Superior temporal gyrus (tissue), 1 donor: Measurements from ENCODE around the gene INPP5D.

Experiments
- DNase-seq: peaks from one replicate; pipeline ENCODE4 v3.0.0-alpha.2; 2016; ENCODE audit errors: extremely low spot score

The INPP5D gene

DNA sequence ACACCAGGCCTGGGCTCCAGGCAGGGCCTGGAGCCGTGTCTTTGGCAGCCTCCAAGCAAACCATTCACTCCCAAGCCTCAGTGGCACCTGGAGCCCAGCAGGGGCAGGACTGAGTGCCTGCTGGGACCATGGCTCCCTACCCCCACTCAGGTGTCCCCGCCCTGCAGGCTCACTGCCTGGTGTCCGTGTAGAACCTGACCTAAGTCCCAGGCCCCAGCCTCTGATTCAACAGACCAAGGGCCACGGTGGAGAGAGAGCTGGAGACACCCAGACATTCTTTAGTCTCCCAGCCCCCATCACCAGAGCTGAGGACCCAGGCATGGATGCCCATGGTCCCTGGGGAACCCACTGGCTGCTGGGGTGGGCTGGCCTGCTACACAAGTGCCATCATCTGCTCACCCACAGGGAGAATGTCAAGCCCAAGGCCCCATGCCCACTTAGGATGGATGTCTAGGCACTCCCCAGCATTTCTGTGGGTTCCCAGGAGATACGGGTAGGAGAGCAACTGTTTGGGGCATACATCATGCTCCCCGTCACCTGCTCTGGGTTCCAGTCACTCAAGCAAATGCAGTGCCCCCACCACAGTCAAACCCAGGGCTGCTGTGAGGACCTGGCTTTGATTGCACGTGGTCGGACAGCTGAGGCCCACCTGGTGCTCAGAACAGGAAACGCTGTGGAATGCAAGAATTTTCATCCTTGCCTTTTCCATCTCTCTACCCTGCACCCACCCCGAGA is 148.4 kb downstream of the INPP5D start:
- DNase-seq: no peak

DNA sequence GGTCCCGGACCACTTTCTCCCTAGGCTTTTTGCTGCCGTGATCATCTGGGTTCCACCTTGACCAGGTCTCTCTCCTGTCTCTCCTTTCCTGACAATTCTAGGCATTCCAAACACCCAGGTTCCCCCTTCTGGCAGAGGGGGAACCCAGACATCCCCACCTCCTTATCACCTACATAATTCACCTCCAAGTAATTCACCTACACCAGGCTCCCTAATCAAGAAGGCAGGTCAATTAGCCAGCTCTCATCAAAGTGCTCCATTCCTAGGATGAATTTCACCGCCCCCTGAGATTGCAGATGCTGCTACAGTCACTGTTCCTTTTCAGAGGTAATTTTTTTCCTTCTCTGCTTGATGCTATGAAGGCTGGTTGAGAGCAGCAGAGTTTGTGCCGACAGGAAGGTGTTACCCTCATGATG is 149.0 kb downstream of the INPP5D start:
- DNase-seq: no peak

DNA sequence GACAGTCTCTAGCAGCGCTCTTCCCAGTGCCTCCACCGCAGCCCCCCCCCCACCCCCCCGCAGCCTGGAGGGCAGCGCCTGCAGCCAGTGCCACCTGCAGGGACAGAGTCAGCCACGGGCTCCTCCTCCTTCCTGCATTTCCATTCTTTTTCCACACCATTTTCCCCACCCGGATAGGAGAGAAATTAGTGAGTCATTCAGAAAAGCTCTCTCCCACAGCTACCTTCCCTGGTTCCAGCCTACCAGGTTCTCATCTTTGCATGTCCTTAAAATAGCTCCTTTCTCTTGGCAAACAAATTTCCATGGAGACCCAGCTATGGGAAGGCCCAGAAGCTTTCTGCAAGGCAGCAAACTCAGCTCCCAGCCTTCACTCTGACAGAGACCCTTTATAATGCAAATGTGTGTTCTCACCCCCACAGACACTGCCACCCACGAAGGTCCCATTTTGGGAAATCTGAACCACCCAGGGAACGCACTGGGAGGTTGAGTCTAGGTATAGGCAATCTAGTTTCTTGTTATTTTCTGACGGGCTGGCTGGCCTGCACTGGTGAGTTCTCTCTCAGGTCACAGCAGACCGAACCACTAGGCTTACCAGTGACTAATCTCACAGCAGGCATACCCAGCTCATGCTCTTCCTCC is 149.5 kb downstream of the INPP5D start:
- DNase-seq: peak; percentile 66

DNA sequence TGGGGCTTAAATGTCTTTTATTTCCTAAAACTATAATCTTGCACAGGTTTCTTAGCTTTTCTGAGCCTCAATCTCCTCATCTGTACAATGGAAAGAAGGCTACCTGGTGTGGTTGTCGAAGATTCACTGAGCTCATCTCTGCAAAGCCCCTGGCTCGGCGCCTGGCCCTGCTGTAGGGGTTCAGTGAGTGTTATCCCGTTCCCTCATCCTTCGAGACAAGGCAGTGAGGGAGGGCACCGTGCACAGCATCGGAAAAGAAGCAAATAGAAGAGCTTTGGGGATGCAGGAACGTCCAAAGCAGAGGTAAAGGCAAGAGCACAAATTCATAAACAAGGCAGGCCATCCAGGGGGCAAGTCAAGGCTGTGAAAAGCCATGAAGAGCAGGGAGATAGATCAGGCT is 150.1 kb downstream of the INPP5D start:
- no peak for DNase-seq

DNA sequence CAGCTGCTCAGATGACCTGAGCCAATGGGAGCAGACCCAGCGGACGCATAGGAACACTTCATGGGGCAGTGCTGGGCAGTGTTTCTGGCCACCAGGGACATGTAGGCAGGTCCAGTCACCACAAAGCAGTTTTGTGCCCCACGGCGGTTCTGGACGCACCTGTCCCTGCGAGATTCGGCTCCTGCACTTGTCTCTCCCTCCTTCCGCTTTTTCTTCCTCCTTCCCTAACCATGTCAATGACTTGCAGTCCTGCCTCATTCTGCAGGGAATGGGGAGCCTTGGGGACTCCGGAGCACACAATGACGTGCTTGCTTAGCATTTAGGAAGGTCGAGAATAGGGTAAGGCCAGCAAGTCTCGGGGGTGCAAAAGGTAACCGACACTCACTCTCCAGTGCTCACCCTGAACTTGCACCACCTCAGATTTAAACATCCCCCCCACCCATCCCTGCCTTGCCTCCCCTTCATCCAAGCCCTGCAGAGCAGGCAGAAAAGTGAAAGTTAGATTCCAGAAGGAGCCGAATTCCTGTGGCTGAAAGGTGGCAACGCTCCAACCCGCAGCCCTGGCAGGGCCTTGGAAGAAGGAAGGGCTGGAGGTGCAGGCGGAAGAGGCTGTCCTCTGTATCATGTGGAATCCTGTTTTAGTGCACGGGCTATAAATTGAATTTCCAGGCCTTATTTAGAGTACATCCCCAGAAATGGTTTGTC is 150.9 kb downstream of the INPP5D start:
- DNase-seq: peak; percentile 47

DNA sequence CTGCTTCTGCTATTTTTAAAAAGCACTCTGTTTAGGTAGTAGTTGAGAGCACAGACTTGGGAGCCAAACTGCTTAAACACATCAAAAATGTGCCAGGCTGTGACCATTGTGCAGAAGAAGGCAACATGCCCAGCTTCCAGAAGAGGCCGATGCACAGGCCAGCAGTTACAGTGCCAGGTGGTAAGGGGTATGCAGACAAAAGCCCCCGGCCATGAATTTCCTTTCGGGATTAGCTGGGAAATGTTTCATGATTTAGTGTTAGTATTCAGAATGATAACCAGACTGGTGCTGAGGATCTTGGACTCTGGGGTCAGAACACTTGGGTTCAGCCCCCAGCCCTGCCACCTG is 151.4 kb downstream of the INPP5D start:
- DNase-seq: no peak

DNA sequence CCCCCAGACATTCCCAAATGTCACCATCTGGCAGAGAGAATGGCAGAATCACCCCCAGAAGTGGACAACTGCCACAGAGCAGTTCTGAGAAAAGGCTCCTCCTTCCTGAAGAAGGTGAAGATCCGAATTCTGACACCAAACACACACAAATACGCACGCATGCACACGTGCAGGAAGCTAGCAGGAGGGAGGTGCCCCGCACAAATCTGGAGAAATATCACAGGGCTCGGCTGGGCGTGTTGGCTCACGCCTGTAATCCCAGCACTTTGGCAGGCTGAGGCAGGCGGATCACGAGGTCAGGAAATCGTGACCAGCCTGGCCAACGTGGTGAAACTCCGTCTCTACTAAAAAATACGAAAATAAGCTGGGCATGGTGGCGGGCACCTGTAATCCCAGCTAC is 152.9 kb downstream of the INPP5D start:
- no peak for DNase-seq

DNA sequence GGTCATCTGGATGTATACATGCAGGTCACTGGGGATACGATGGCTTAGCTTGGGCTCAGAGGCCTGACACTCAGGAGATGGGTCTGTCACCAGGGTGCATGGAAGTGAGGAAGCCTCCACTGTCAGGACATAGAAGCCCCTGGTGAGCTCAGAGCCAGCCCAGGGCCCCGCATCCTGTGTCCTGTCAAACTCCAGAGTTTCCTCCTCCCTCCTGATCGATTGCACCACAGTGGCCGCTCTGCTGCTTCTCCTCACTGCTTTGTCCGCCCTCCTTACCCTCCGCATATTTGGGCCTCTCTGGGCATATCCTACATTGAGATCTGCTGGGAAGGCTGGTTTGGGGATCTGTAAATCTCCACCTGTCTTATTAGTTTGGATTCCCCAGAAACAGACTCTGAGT is 153.8 kb downstream of the INPP5D start:
- DNase-seq: no peak

DNA sequence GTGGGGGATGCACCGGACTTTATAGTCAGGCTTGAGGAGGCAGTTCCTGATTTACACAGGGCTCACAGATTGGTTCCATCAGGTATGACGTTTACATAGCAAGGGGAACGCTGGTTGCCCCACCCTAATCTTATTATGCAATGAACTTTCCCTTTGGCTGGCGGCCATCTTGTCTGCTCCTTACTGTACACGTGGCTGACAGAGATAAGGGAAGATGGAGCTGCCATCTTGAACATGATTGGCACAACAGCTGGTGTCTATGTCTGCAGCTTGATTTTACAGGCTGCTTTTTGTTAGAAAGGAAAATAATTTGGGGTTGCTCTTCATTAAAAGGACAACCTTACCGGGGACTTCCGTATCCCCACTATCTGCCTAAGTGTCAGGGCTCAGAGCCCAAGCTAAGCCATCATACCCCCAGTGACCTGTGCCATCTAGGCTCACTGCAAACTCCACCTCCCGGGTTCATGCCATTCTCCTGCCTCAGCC is 157.8 kb downstream of the INPP5D start:
- no peak for DNase-seq

DNA sequence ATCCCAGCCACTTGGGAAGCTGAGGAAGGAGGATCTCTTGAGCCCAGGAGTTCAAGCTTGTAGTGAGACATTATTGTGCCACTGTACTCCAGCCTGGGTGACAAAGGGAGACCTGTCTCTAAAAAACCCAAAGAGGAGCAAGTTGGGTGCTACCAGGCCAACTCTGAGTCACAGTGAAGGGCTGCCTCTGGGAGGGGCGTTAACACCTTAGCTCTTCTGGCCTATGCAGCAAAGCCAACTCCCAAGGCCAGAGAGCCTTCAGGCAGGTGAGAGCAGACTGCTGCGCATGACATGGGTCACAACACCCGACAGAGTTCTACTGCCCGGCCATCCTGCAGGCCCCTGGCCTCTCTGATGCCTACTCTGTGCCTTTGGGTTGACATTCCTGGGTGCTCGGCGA is 158.7 kb downstream of the INPP5D start:
- DNase-seq: no peak

DNA sequence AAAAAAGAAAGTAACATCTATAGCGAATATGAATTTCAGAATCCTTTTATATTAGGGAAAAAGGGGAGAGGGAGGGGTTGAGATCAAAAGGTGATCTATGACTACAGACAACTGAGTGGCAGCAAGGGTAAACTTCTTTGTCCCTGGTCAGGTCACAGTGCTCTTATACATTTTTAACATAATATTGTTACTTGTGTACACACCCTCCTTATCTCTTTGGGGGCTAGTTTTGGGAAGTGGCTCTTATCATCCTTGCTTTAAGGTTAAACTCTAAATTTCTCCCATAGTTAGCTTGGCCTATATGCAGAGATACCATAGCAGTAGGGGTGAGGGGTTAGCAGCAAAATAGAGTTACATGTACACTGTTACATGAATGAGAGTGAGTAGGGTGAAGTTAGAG is 159.7 kb downstream of the INPP5D start:
- no peak for DNase-seq

DNA sequence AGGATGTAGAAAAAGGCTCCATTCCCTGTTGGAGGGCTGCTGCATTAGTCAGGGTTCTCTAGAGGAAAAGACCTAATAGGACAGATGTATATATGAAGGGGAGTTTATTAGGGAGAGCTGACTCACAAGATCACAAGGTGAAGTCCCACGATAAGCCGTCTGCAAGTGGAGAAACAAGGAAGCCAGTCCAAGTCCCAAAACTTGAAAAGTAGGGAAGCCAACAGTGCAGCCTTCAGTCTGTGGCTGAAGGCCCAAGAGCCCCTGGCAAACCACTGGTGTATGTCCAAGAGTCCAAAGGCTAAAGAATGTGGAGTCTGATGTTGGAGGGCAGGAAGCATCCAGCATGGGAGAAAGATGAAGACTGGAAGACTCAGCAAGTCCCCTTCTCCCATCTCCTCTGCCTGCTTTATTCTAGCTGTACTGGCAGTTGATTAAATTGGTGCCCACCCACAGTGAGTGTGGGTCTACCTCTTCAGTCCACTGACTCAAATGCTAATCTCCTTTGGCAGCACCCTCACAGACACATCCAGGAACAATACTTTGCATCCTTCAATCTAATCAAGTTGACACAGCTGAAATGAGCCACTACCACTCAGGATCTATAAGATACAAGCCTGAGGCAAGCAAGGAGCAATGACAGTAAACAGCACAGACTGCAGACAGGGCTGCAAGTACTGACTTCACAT is 161.4 kb downstream of the INPP5D start:
- DNase-seq: no peak

DNA sequence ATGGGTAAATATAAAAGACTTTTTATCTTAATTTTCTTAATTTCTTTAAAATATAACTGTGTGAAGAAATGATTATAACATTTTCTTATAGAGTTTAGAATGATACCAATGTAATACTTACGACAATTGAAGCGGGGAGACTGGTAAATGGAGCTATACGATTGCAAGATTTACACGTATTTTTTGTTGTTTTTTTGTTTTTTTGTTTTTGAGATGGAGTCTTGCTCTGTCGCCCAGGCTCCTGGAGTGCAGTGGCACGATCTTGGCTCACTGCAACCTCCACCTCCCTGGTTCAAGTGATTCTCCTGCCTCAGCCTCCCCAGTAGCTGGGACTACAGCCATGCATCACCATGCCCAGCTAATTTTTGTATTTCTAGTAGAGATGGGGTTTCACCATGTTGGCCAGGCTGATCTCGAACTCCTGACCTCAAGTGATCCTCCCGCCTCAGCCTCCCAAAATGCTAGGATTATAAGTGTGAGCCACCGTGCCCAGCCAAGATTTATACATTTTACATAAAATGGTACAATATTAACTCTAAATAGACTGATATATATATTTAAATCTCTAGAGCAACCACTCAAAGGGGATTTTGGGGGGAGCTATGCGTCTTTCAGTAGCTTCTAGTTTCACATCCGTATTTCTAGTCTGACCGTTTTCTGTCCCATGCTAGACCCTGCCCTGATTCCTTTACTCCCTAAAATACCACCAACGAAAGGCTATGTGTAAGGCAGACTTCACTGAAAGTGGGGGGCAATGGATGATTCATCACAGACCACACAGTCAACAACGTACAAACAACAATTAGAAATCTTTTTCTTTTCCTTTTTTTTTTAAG is 163.1 kb downstream of the INPP5D start:
- no peak for DNase-seq

DNA sequence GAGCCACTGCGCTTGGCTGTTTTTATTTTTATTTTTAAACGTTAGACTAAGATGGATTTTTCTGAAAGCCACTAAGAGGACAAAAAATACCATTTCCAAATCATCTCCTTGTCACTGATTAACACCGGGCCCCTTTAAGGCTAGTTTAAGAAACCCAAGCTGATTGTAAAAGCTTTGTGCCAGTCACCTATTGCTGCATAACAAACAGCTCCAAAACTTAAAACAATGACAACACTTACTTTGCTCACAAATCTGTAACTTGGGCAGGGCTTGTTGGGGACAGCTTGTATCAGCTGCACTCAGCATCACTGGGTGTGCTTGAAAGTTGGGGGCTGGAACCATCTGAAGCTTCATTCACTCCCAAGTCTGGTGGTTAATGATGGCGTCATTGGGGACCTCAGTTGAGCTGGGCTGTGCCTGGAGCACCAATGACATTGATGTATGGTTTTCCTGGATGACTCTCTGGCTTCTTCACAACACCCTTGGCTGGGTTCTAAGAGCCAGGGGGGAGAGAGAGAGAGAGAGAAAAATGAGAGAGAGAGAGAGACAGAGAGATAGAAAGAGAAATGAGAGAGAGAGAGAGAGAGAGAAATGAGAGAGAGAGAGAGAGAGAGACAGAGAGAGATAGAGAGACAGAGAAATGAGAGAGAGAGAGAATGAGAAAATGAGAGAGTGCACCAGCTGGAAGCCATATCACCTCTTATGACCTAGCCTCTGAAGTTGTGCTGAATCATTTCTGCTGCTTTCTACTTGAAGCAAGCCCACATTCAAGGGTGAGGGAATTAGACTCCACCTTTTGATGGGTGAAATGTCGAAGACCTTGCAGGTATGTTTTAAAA is 165.3 kb downstream of the INPP5D start:
- DNase-seq: no peak

DNA sequence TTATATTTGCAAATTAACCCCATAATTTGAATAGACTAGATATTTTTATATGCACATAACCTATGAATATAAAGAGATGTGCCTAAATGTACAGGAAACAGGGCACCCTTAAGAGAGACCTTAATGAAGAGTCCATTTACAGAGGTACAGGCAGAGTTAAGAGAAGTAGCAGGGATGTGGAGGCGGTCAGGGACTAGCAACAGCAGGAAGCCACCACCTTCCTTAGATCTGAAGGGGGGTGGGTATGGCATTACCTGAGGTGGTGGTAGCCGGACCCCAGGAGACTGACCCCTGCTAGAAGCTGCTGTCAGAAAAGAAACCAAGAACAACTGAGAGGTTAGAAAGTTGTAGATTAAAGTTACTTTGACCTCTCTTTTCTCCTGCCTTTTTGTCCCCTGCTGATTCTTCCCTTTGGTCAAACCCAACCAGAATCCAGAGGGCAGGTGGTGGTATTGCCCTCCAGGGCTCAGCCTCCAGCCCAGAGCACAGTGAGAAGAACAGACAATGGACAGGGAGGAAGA is 166.4 kb downstream of the INPP5D start:
- DNase-seq: no peak

DNA sequence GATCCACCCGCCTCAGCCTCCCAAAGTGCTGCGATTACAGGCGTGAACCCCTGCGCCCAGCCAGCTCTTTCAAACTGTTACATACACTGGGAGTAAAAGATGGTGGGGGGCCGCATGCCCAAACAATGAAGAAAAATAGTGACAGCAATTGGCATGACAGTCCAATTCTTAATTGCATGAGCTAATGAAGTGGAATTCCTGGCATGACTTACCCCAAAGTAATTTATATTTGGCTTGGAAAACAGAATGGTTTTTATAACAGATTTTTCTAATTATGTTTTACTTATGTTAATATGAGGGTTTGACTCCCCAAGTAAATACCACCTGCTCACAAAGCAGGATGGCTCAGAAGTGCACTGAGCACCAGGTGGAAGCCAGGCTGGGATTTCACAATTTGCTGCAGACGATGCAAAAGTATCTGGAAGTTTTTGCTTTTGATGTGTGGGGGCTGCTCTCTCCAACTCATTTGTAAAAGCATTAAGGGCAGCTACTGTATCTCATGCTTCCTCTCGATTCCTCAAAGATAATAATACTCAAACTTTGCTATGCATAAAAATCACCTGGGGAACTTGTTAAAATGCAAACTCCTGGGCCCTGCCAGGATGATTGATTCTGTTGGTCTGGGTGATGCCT is 167.3 kb downstream of the INPP5D start:
- no peak for DNase-seq

DNA sequence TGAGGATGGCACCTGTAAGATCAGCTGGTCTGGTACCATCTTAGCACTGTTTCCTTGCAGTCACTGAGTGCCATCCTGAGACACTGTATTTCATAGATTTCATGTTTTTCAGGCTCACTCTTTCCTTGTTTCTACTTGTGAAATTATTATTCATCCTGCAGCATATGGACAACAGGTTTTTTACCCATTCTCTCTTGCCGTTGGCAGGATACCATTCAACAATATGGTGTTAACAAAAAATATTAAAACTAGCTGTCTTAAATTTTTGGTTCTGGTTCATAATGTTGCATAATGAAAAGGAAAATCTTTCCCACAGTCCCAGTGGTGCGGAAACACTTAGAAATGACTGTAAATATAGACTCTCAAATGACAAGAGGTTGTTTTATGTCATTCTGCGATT is 168.2 kb downstream of the INPP5D start:
- DNase-seq: peak; percentile 64

DNA sequence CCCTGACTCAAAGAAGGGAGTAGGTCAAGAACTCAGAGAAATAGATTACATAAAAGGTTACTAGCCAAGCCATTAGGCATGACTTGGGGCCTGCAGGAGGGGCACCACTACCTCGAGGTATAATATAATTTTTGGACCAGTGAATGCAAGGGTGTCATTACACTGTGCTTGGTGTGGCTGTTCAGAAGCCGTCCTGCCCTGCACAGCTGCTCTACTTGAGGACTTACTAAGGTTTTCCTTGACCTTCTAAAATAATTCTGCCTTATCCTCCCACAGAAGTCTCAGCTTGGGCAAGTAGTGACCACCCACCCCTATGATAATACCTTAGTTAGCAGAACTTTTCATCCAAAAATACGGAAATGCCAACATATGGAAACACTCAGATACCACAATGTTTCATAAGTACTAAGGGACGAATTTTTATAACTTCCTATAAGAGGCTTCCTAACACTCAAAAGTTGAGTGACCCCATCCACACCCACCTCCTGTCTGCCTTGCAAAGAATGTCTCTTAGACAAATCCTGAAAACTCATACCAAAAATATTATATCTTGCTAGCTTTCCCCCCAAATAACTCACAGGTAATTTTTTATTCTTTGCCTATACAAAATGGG is 173.6 kb downstream of the INPP5D start:
- no peak for DNase-seq

DNA sequence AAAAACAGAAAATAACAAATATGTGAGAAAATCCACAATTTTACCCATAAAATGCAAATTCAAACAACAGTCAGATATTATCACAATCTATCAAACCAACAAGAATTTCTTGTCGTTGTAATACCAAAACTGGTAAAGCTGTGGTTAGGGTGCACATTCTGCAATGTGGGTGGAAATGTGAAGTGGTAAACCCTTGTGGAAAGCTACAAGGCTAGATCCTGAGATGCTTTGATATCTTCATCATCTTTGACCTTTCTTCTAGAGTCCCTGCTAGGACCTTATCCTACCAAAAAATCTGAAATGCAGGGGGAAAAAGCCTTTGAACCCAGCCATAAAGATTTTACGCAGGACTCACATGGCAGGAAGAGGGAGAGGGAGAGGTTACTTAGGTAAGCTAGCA is 174.1 kb downstream of the INPP5D start:
- no peak for DNase-seq
